B cell (primary cell): Measurements from ENCODE around the gene ITPR1. TPM values are rescaled to one million over a fixed set of nuclear protein-coding genes. Genes with fewer than 3 reads are reported as not detected.

ENCODE experiments used
- ATAC-seq: fragments of 200-7000 bp; cut with Tn5 transposase; one replicate; pipeline ENCODE4 v1.10.0; 2021; ENCODE audit warnings: low read depth, mild to moderate bottlenecking, moderate number of reproducible peaks, moderate library complexity
- CTCF ChIA-PET: fragments of 350-600 bp; sonication (Branson Sonifier 250); formaldehyde crosslinking; loops from one replicate; lab custom pipeline; 2021; ENCODE audit warnings: antibody characterized with exemption, inconsistent platforms; lab: Charles Lee
- POLR2A ChIA-PET: fragments of 350-600 bp; sonication (Branson Sonifier 250); formaldehyde crosslinking; loops from one replicate; lab custom pipeline; 2021; ENCODE audit warnings: antibody characterized with exemption; lab: Charles Lee
- DNase-seq: peaks from one replicate; pipeline ENCODE4 v3.0.0; 2013
- H2AFZ ChIP-seq: 2 replicates; pipeline ENCODE4 v1.6.1; 2012; ENCODE audit warnings: mild to moderate bottlenecking, low read depth, low read length; ENCODE audit not compliant: insufficient read depth, poor library complexity, severe bottlenecking
- H3K27ac ChIP-seq, 2 donors: 1 replicate in 1 of 2; 2 replicates in 1 of 2; pipeline ENCODE4 v1.5.1; 2012 to 2013; ENCODE audit warnings: low read length in 2 of 2, mild to moderate bottlenecking in 2 of 2, moderate library complexity in 1 of 2
- H3K27me3 ChIP-seq, 4 experiments: fragments of 200-600 bp in 1 of 4; sonication (generic) in 1 of 4; replicated peaks in 1 of 4; 1 replicate in 2 of 4; 2 replicates in 2 of 4; pipeline versions ENCODE4 v1.6.1 to v1.7.0; 2013 to 2016; ENCODE audit warnings: low read length in 3 of 4, mild to moderate bottlenecking in 2 of 4, mixed read lengths in 1 of 4, moderate library complexity in 1 of 4; ENCODE audit not compliant: insufficient read depth in 4 of 4, control insufficient read depth in 3 of 4; ENCODE audit errors: control extremely low read depth in 1 of 4
- H3K36me3 ChIP-seq, 2 experiments: replicated peaks in 1 of 2; 1 replicate in 1 of 2; 2 replicates in 1 of 2; pipeline versions ENCODE4 v1.6.1 to v1.7.1; 2013; ENCODE audit warnings: low read length in 1 of 2; ENCODE audit not compliant: insufficient read depth in 2 of 2, control insufficient read depth in 1 of 2; ENCODE audit errors: control extremely low read depth in 1 of 2, extremely low read depth in 1 of 2
- H3K4me1 ChIP-seq, 2 donors: fragments of 200-600 bp in 1 of 2; sonication (generic) in 1 of 2; 1 replicate in 1 of 2; 2 replicates in 1 of 2; pipeline versions ENCODE4 v1.5.1 to v1.6.1; 2013 to 2017; ENCODE audit warnings: low read length in 2 of 2; ENCODE audit not compliant: control insufficient read depth in 2 of 2, insufficient read depth in 2 of 2
- H3K4me2 ChIP-seq: replicated peaks from 2 replicates; pipeline ENCODE3; 2012; ENCODE audit warnings: mild to moderate bottlenecking, low read depth, low read length; ENCODE audit not compliant: poor library complexity, severe bottlenecking
- H3K4me3 ChIP-seq, 5 experiments: fragments of 200-600 bp in 1 of 5; sonication (generic) in 1 of 5; 1 replicate in 3 of 5; 2 replicates in 2 of 5; pipeline versions ENCODE4 v1.5.1 to v1.7.0; 2011 to 2016; ENCODE audit warnings: low read length in 4 of 5, mild to moderate bottlenecking in 4 of 5, low read depth in 2 of 5, control low read depth in 1 of 5, moderate library complexity in 1 of 5; ENCODE audit not compliant: insufficient read depth in 1 of 5; ENCODE audit errors: control extremely low read depth in 1 of 5, extremely low read depth in 1 of 5
- H3K79me2 ChIP-seq: fragments of 200-600 bp; sonication (generic); one replicate; pipeline ENCODE4 v1.6.0; 2016; ENCODE audit warnings: low read length; ENCODE audit not compliant: control insufficient read depth, insufficient read depth
- H3K9ac ChIP-seq: fragments of 200-600 bp; sonication (generic); 2 replicates; pipeline ENCODE4 v1.6.1; 2017; ENCODE audit warnings: mild to moderate bottlenecking, low read length, moderate library complexity
- H3K9me3 ChIP-seq, 3 donors: one replicate each; pipeline versions ENCODE4 v1.6.1 to v1.7.1; 2013; ENCODE audit warnings: low read length in 2 of 3; ENCODE audit not compliant: control insufficient read depth in 2 of 3, insufficient read depth in 1 of 3; ENCODE audit errors: control extremely low read depth in 1 of 3
- H4K20me1 ChIP-seq: 2 replicates; pipeline ENCODE4 v1.6.0; 2012; ENCODE audit warnings: mild to moderate bottlenecking, low read length; ENCODE audit not compliant: insufficient read depth, control insufficient read depth, poor library complexity, severe bottlenecking
- H3K27ac Mint-ChIP-seq: one replicate; pipeline ENCODE4 v1.8.0; 2021; ENCODE audit warnings: mixed read lengths
- H3K27me3 Mint-ChIP-seq: one replicate; pipeline ENCODE4 v1.8.0; 2021; ENCODE audit warnings: mixed read lengths
- H3K4me1 Mint-ChIP-seq: one replicate; pipeline ENCODE4 v1.8.0; 2021; ENCODE audit warnings: mixed read lengths
- H3K4me3 Mint-ChIP-seq: one replicate; pipeline ENCODE4 v1.8.0; 2021; ENCODE audit warnings: mixed read lengths
- H3K9me3 Mint-ChIP-seq: one replicate; pipeline ENCODE4 v1.8.0; 2022; ENCODE audit warnings: mixed read lengths; ENCODE audit not compliant: insufficient read depth
- EZH2 ChIP-seq: IDR thresholded peaks from 2 replicates; pipeline ENCODE4 v1.6.1; 2012; ENCODE audit warnings: borderline replicate concordance, low read depth, mild to moderate bottlenecking, moderate library complexity, low read length; ENCODE audit not compliant: insufficient read depth, poor library complexity, severe bottlenecking
- WGBS: methylation state at CpG from one replicate; pipeline ENCODE4 v1.1.5; 2013; ENCODE audit warnings: missing lambda C conversion rate; ENCODE audit not compliant: insufficient coverage; 5-methylcytosine and 5-hydroxymethylcytosine counted together
- intact Hi-C: fragments of 100-400 bp; cut with micrococcal nuclease; formaldehyde crosslinking; loops from one replicate; pipeline ENCODE4 v1.10.0; 2022
- polyA plus RNA-seq: library from polyadenylated mRNA; depleted of rRNA; stranded (reverse); fragments of >200 nt; gene quantifications from 2 replicates; pipeline ENCODE4 v1.2.3, GENCODE V29; 2012
- total RNA-seq, 2 donors: library from RNA; stranded (reverse); fragments of 120-200 nt in 1 of 2; gene quantifications; 1 replicate in 1 of 2; 2 replicates in 1 of 2; pipeline versions ENCODE4 v1.2.3 to v1.2.4, GENCODE V29; 2013 to 2022
- TF ChIP-seq, protein P1 (sequence below): fragments of 200-600 bp; IDR thresholded peaks from one replicate; pipeline ENCODE4 v1.8.0; 2022; ENCODE audit warnings: antibody characterized with exemption, mild to moderate bottlenecking

The ITPR1 gene
- total and polyA plus RNA-seq, 2 donors (not counting 1 experiment from before 2014, with no cell fraction given) = 64.0 to 332 TPM

DNA sequence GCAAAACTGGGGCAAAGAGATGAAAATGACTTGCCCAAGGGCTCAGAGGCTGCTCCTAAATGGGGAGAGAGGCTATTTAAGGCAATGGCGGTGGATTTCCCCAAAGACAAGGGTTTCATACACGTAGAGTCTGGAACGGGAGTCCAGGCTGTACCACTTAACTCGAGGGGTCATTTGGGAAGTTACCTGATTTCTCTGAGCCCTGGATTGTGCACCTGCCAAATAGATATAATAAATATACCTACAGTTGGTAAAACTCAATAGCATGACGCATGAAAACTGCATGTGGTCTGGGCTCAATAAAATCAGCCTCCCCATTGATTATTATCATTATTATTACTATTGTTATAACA is 1.3 kb upstream of the ITPR1 start:
- Histone ChIP-seq H3K79me2 (peaks cover 44% of the 10 kb centered on the region), H4K20me1 (peaks cover 3% of the 10 kb centered on the region), H3K4me3 (peak overlapping the region in 4 of 5 experiments; percentile 90 to 98 (median 92)), H3K4me1 (peaks cover 27 to 29% of the 10 kb centered on the region in 2 donors), H3K9ac (no peak overlapping the region), H3K4me2 (peak overlapping the region; percentile 96), H3K36me3 (peaks cover 0 to 14% of the 10 kb centered on the region in 2 experiments), H2AFZ (peak overlapping the region; percentile 89), H3K27me3 (no peaks in the 10 kb centered on the region), H3K27ac (no peak overlapping the region), H3K9me3 (no peaks in the 10 kb centered on the region)
- TF ChIP-seq, protein P1, sequence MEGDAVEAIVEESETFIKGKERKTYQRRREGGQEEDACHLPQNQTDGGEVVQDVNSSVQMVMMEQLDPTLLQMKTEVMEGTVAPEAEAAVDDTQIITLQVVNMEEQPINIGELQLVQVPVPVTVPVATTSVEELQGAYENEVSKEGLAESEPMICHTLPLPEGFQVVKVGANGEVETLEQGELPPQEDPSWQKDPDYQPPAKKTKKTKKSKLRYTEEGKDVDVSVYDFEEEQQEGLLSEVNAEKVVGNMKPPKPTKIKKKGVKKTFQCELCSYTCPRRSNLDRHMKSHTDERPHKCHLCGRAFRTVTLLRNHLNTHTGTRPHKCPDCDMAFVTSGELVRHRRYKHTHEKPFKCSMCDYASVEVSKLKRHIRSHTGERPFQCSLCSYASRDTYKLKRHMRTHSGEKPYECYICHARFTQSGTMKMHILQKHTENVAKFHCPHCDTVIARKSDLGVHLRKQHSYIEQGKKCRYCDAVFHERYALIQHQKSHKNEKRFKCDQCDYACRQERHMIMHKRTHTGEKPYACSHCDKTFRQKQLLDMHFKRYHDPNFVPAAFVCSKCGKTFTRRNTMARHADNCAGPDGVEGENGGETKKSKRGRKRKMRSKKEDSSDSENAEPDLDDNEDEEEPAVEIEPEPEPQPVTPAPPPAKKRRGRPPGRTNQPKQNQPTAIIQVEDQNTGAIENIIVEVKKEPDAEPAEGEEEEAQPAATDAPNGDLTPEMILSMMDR = no peak
- no peak for TF ChIP-seq EZH2
- DNase-seq (no peak), ATAC-seq (no peak)
- POLR2A ChIA-PET = interaction anchor here (2.3 to 4.5 kb wide), 2 partner anchors 12 to 25 kb away, joined by 20 to 96 read pairs; partner anchors contain the start of gene SUMF1
- peak overlapping the region; percentile 95 for H3K27ac Mint-ChIP-seq
- H3K27me3 Mint-ChIP-seq = no peaks in the 10 kb centered on the region
- no CpG with 5 or more reads among the region's 5 CpGs for WGBS
- CTCF ChIA-PET = interaction anchor here (1.3 to 6.1 kb wide), 4 partner anchors 15 to 142 kb away, joined by 3 to 66 read pairs (median 34); no protein-coding TSS in a partner anchor
- H3K9me3 Mint-ChIP-seq = no peaks in the 10 kb centered on the region
- H3K4me3 Mint-ChIP-seq = peak overlapping the region; percentile 96
- H3K4me1 Mint-ChIP-seq = peaks cover 35% of the 10 kb centered on the region
- intact Hi-C loops = loop anchor here (2.0 to 10.0 kb wide), 7 partner anchors 17 to 1365 kb away; partner anchors contain the start of genes CRBN, EDEM1 and TRNT1
